IPS-20b (cell line): ENCODE results near the gene ELOB.

ENCODE experiments used
- H3K27ac ChIP-seq: one replicate; pipeline ENCODE4 v1.5.1; 2013; ENCODE audit warnings: low read length
- H3K27me3 ChIP-seq: 2 replicates; pipeline ENCODE4 v1.6.1; 2013; ENCODE audit warnings: mild to moderate bottlenecking, low read length, inconsistent platforms; ENCODE audit not compliant: insufficient read depth
- H3K36me3 ChIP-seq: 2 replicates; pipeline ENCODE4 v1.6.1; 2013; ENCODE audit warnings: low read depth, mild to moderate bottlenecking, inconsistent platforms, low read length, moderate library complexity; ENCODE audit not compliant: insufficient read depth
- H3K4me1 ChIP-seq: 2 replicates; pipeline ENCODE4 v1.6.1; 2013; ENCODE audit warnings: mild to moderate bottlenecking, control low read depth, inconsistent platforms, low read length, moderate library complexity; ENCODE audit not compliant: insufficient read depth
- H3K4me3 ChIP-seq: 2 replicates; pipeline ENCODE4 v1.5.1; 2013; ENCODE audit warnings: mild to moderate bottlenecking, low read length, inconsistent platforms
- H3K9ac ChIP-seq: 2 replicates; pipeline ENCODE4 v1.6.1; 2013; ENCODE audit warnings: low read depth, mild to moderate bottlenecking, inconsistent platforms, low read length, moderate library complexity
- H3K9me3 ChIP-seq: 2 replicates; pipeline ENCODE4 v1.6.1; 2013; ENCODE audit warnings: mild to moderate bottlenecking, low read depth, low read length, inconsistent platforms; ENCODE audit not compliant: insufficient read depth

Gene ELOB

GRCh38 chr16:2748757-2749455, 28.2 kb downstream of the ELOB start:
- Histone ChIP-seq H3K27me3 (no peaks in the 10 kb centered on the region), H3K4me3 (no peak overlapping the region), H3K36me3 (peaks cover 5% of the 10 kb centered on the region; the same call in 1 of the 2 replicates), H3K4me1 (peaks cover 2% of the 10 kb centered on the region; the same call in 1 of the 2 replicates), H3K9me3 (no peaks in the 10 kb centered on the region), H3K9ac (no peak overlapping the region), H3K27ac (no peak overlapping the region)

- Histone ChIP-seq H3K4me1 (no peaks in the 10 kb centered on the region; the same call in 1 of the 2 replicates), H3K27me3 (no peaks in the 10 kb centered on the region), H3K27ac (no peak overlapping the region), H3K9ac (no peak overlapping the region), H3K36me3 (no peaks in the 10 kb centered on the region), H3K4me3 (no peak overlapping the region), H3K9me3 (no peaks in the 10 kb centered on the region)
Measured at GRCh38 chr16:2745961-2746360, 31.1 kb downstream of the ELOB start.

GRCh38 chr16:2745116-2745890, 31.8 kb downstream of the ELOB start:
- H3K36me3 ChIP-seq: no peaks in the 10 kb centered on the region
- H3K9ac ChIP-seq: no peak overlapping the region; the same call in 1 of the 2 replicates

GRCh38 chr16:2744711-2745110, 32.4 kb downstream of the ELOB start:
- H3K36me3 ChIP-seq: no peaks in the 10 kb centered on the region
- no peak overlapping the region for H3K9ac ChIP-seq

More at GRCh38 chr16:2745116-2745890, 31.8 kb downstream of the ELOB start:
- H3K27me3 ChIP-seq: no peaks in the 10 kb centered on the region
- no peak overlapping the region for H3K4me3 ChIP-seq
- no peaks in the 10 kb centered on the region for H3K4me1 ChIP-seq
- no peak overlapping the region for H3K27ac ChIP-seq
- H3K9me3 ChIP-seq: no peaks in the 10 kb centered on the region

GRCh38 chr16:2743007-2743810, 33.9 kb downstream of the ELOB start:
- Histone ChIP-seq H3K9me3 (no peaks in the 10 kb centered on the region), H3K4me1 (no peaks in the 10 kb centered on the region), H3K9ac (no peak overlapping the region), H3K27ac (no peak overlapping the region), H3K36me3 (no peaks in the 10 kb centered on the region), H3K4me3 (no peak overlapping the region), H3K27me3 (no peaks in the 10 kb centered on the region)

More at GRCh38 chr16:2744711-2745110, 32.4 kb downstream of the ELOB start:
- no peaks in the 10 kb centered on the region for H3K4me1 ChIP-seq
- no peaks in the 10 kb centered on the region for H3K9me3 ChIP-seq
- no peaks in the 10 kb centered on the region for H3K27me3 ChIP-seq
- no peak overlapping the region for H3K27ac ChIP-seq
- H3K4me3 ChIP-seq: no peak overlapping the region

GRCh38 chr16:2742323-2743006, 34.6 kb downstream of the ELOB start:
- no peak overlapping the region for H3K27ac ChIP-seq
- no peak overlapping the region for H3K9ac ChIP-seq
- H3K4me1 ChIP-seq: no peaks in the 10 kb centered on the region

GRCh38 chr16:2741168-2741567, 35.9 kb downstream of the ELOB start:
- no peaks in the 10 kb centered on the region for H3K36me3 ChIP-seq
- H3K4me3 ChIP-seq: no peak overlapping the region
- H3K4me1 ChIP-seq: no peaks in the 10 kb centered on the region
- H3K27ac ChIP-seq: no peak overlapping the region
- no peaks in the 10 kb centered on the region for H3K9me3 ChIP-seq
- no peaks in the 10 kb centered on the region for H3K27me3 ChIP-seq
- no peak overlapping the region for H3K9ac ChIP-seq

More at GRCh38 chr16:2742323-2743006, 34.6 kb downstream of the ELOB start:
- no peaks in the 10 kb centered on the region for H3K27me3 ChIP-seq
- no peaks in the 10 kb centered on the region for H3K36me3 ChIP-seq
- H3K9me3 ChIP-seq: no peaks in the 10 kb centered on the region
- H3K4me3 ChIP-seq: no peak overlapping the region

GRCh38 chr16:2740476-2740875, 36.6 kb downstream of the ELOB start:
- Histone ChIP-seq H3K27me3 (no peaks in the 10 kb centered on the region), H3K4me1 (no peaks in the 10 kb centered on the region), H3K9ac (no peak overlapping the region), H3K9me3 (no peaks in the 10 kb centered on the region), H3K27ac (no peak overlapping the region), H3K36me3 (no peaks in the 10 kb centered on the region), H3K4me3 (no peak overlapping the region)

GRCh38 chr16:2739625-2740430, 37.3 kb downstream of the ELOB start:
- Histone ChIP-seq H3K9ac (no peak overlapping the region), H3K4me3 (no peak overlapping the region), H3K36me3 (no peaks in the 10 kb centered on the region), H3K4me1 (no peaks in the 10 kb centered on the region), H3K9me3 (no peaks in the 10 kb centered on the region), H3K27ac (no peak overlapping the region), H3K27me3 (no peaks in the 10 kb centered on the region)

- no peak overlapping the region for H3K27ac ChIP-seq
- H3K9ac ChIP-seq: no peak overlapping the region
- no peaks in the 10 kb centered on the region for H3K27me3 ChIP-seq
- H3K4me3 ChIP-seq: no peak overlapping the region
- H3K9me3 ChIP-seq: no peaks in the 10 kb centered on the region
- no peaks in the 10 kb centered on the region for H3K36me3 ChIP-seq
- no peaks in the 10 kb centered on the region for H3K4me1 ChIP-seq
Measured at GRCh38 chr16:2738615-2739014, 38.5 kb downstream of the ELOB start.
